GM19239 (cell line): Measurements from ENCODE around the gene SCAF4.
"Not testable (repeated sequence)": the region's sequence is repeated elsewhere in the genome, so short reads cannot be mapped to it uniquely, and the experiment has no call there.

Source experiments
- DNase-seq: peaks from one replicate; pipeline ENCODE4 v3.0.0; 2011; ENCODE audit warnings: low spot score; ENCODE audit not compliant: insufficient read length
- FAIRE-seq: peaks from 2 replicates; lab custom pipeline; 2011; peaks lifted over from hg19 to GRCh38; lab: Jason Lieb, UNC

The SCAF4 gene

GRCh38 chr21:31678478-31678877 is 53.4 kb downstream of the SCAF4 start:
- no peak for FAIRE-seq
- no peak for DNase-seq

GRCh38 chr21:31677047-31677446 is 54.9 kb downstream of the SCAF4 start:
- no peak for DNase-seq
- no peak for FAIRE-seq

- no peak for DNase-seq
- FAIRE-seq, result no peak
These were observed 56.0 kb downstream of the SCAF4 start for GRCh38 chr21:31675960-31676359.

GRCh38 chr21:31675318-31675717 is 56.6 kb downstream of the SCAF4 start:
- FAIRE-seq, result no peak
- DNase-seq, result no peak

GRCh38 chr21:31673321-31673912 is 58.5 kb downstream of the SCAF4 start:
- no peak for DNase-seq
- FAIRE-seq, result no peak

GRCh38 chr21:31671931-31672330 is 60.0 kb downstream of the SCAF4 start:
- DNase-seq, result no peak
- no peak for FAIRE-seq

GRCh38 chr21:31671146-31671716 is 60.7 kb downstream of the SCAF4 start:
- no peak for DNase-seq
- FAIRE-seq, result no peak

- DNase-seq (no peak), FAIRE-seq (no peak)
These were observed 61.8 kb downstream of the SCAF4 start for GRCh38 chr21:31670070-31670469.

GRCh38 chr21:31668651-31669491 is 63.0 kb downstream of the SCAF4 start:
- no peak for FAIRE-seq
- no peak for DNase-seq

GRCh38 chr21:31667639-31668038 is 64.3 kb downstream of the SCAF4 start:
- FAIRE-seq (no peak), DNase-seq (no peak)

GRCh38 chr21:31667132-31667531 is 64.8 kb downstream of the SCAF4 start:
- DNase-seq, result no peak
- FAIRE-seq, result no peak

GRCh38 chr21:31666445-31667010 is 65.4 kb downstream of the SCAF4 start:
- FAIRE-seq (no peak), DNase-seq (no peak)

GRCh38 chr21:31665869-31666268 is 66.0 kb downstream of the SCAF4 start:
- not testable (repeated sequence) for FAIRE-seq, DNase-seq

- DNase-seq (no peak), FAIRE-seq (no peak)
These were observed 66.5 kb downstream of the SCAF4 start for GRCh38 chr21:31665397-31665796.

- no peak for DNase-seq
- no peak for FAIRE-seq
These were observed 68.2 kb downstream of the SCAF4 start for GRCh38 chr21:31663584-31664249.

GRCh38 chr21:31660591-31660990 is 71.3 kb downstream of the SCAF4 start:
- FAIRE-seq (no peak), DNase-seq (no peak)

GRCh38 chr21:31660259-31660565 is 71.7 kb downstream of the SCAF4 start:
- FAIRE-seq (no peak), DNase-seq (no peak)

GRCh38 chr21:31659536-31660258 is 72.2 kb downstream of the SCAF4 start, which contains the start of gene SOD1:
Gene SOD1, plus strand, starts transcription at chr21:31659693. Its CDS starts 77 bp downstream, at chr21:31659770.
- DNase-seq, result peak; percentile 98
- FAIRE-seq, result no peak

- FAIRE-seq, result peak; percentile 66
- DNase-seq, result no peak
These were observed 72.7 kb downstream of the SCAF4 start for GRCh38 chr21:31659286-31659535.

GRCh38 chr21:31658053-31658452 is 73.9 kb downstream of the SCAF4 start:
- no peak for FAIRE-seq
- no peak for DNase-seq
